Amniotic stem cell (primary cell): ENCODE data around the gene RELL2.

ENCODE experiments used
- DNase-seq: peaks from one replicate; lab custom pipeline; 2025; lab: John Stamatoyannopoulos, UW

RELL2 gene

DNA sequence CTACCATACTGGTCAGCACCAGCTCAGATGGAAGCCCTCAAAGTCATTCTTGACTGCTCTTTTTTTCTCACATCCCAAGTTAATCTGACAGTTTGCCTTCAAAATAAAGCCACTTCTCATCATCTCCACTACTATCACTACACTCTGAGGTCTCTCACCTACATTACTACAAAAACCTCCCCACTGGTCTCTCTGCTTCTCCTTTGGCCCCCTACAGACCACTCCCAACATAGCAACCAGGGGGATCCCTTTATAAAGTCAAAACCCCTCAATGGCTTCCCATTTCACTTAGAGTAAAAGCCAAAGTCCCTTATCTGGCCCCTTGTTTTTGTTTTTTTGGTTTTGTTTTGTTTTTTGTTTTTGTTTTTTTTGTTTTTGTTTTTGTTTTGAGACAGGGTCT, 40.6 kb downstream of the RELL2 start:
- no peak for DNase-seq

DNA sequence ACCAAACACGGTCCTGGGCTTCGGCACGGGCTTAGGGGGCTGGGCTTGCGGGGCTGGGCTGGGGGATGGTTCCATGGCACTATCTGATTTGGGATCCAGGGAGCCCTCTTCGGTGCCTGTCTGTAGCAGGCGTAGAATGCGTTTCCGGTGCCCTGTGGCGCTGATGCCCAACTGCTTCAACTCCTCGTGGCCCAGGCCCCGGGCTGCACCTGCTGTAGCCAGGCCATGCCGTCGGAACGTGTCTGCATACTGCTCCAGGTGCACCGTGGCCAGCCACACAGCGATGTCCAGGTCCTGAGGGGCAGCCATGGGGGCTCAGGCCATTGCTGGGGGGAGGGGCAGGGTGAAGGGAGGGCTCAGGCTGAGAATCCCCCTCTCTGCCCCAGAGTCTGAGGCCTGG, 43.4 kb downstream of the RELL2 start:
- no peak for DNase-seq

DNA sequence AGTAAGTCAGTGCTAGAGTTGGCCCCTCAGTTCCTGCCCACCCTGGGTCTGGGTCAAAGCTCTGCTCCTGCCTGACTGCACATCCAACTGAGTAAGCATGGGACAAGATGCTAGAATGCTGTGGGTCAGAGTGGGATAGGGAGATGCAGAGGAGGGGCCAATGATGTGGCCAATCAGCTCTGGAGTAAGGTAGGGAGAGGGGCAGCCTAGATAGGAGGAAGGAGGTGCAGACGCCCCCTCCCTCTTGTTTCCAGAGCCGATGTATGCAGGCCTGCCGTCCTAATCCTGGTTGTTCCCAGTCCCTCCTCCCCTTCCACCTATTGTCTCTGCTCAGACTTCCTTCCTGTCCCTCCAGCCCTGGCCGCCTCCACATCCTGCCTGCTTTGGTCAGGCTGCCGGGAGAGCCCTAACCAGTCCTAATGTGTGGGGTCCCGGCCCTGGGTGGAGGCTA, 44.0 kb downstream of the RELL2 start:
- no peak for DNase-seq

DNA sequence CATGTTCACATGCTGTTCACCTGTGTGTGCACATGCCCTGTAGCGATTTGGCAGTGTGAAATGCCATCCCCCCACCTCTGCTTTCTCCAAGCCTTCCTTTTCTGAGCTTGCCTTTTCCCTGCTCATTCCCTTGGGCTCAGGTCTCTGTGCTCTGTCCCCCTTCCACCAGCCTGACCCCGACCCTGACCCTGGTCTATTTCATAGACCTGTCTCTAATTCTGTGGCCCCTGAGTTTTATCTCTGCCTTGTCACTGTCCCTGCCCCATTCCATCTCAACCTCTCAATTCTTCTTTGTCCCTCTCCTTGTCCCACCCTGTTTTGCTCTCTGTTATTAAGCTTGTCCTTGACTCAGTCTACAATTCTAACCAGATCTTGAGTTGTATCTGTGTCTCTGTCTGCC, 44.5 kb downstream of the RELL2 start:
- no peak for DNase-seq

DNA sequence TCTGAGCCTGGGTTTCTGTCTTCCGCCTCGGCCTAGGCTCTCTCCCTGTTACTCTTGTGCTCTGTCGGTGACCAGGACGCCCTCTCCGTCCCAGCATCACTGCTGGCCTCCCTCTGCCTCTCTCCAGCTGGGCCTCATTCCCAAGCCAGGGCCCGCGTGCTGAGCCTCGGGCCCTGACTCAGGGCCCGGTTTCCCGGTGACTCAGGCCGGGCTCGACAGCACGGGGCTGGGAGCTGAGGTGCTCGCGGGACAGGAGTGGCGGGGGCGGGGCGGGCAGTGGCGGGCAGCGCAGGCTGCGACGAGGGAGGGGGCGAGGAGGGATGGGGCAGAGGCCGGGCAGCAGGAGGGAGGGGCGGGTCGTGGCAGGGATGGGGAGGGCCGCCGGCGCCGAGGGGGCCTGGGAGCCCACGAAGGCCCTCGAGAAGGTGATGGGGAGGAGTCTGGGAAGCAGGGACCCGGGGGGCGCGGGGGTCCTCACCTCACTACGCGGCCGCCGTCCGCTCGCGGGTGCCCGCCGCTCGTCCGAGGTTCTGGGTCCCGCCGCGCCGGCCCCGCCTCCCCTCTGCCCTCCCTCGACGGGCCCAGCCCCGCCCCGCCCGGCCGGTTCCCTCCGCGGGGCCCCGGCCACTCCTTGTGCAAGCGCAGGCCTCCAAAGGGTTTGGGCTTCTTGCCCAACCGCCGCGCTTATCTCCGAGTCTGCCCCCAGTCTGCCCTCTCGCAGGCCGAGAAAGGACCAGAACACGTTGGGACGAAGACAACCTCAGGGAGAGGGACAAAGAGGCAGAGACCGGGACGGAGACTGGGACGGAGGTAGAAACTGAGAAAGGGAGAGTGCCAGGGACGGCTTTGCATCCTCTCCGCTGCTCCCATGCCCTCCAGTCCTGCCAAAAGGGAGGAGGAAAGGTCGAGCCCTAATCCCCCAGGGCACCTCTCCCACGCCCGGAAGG, 45.2 kb downstream of the RELL2 start, which contains the start of gene ARAP3:
Gene ARAP3, minus strand, starts transcription at position 536 of the 947 bp plus-strand sequence. CDS start 1,744 bp downstream, outside the sequence.
- DNase-seq, result peak; percentile 57

DNA sequence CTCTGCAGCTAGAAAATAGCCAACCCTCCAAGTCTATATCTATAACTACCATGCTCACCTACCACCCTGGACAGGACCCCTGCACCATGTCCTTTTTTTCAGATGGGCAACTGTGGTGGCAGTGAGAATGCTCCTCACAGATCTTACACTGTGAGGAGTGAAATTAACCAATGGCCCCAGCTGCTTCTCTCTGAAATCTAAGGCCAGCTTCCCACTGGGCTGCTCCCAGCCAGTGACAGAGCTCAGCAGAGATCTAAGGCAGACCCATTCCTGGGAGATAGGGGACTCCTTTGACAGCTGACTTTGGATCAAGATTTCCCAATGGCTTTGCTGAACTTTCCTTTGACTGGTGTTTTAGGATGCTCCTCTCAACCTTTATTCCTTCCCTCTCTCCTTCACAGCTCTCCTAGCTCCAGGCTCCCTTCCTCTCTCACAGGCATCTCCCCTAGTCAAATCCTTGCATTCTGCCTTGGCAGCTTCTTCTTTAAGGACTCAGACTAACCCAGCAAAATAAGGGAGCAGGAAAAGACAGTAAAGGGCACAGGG, 46.9 kb downstream of the RELL2 start:
- DNase-seq, result no peak

DNA sequence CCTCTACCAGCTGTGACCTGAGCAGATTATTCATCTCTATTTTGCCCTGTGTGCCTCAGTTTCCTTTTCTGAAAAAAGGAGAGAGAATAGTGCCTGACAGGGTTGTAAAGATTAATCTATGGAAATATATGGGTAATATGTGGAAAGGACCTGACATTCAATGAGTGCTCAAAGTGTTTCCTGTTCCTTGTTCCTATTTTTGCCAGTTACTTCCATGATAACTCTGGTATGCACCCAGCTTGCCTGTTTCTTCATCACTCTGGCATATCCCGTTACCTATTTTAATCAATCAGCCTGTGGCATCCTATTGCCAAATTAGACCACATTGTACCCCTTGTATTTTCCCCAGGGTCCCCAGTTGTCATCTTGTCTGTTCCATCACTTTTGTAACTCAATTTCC, 48.8 kb downstream of the RELL2 start:
- DNase-seq, result no peak

DNA sequence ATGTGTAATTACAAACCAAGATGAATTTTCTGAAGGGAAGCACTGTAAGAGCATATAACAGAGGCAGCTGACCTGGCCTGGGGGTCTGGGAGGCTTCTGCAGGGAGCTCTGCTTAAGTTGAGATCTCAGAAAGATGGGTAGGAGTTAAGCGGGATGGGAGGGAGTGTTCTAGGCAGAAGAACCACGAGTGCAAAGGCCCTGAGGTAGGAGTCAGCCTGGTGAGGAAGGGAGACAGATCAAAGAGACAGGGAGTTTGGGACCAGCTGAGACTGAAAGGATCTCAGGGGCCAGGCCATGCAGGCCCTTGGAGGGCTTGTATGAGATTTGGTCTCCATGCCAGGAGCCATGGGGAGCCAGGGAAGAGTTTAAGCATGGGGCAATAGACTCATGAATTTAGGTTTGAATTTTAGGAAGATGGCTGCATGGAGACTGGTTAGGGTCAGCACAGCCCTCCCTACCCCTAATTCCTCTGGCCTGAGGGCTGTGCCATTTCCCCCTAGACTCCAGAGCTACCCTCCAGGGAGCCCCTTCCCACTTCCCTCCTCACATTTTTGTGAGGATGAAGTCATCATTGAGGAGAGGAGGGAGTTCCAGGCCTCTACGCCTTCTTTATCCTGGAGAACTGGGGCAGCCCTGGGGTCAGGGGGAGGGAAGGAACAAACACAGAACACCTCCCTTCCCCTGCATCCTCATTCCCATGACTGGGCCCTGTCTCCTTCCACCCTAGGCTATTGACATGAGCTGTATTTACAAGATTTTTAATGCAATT, 50.0 kb downstream of the RELL2 start:
- no peak for DNase-seq
